PFSK-1 (cell line): ENCODE measurements around the gene UFC1.

Source experiments
- FOXP2 ChIP-seq: optimal IDR thresholded peaks from 2 replicates; pipeline ENCODE3; 2011; ENCODE audit warnings: borderline replicate concordance, control low read depth, inconsistent platforms; ENCODE audit not compliant: insufficient read depth; ENCODE audit errors: extremely low read length, extremely low read depth
- POLR2AphosphoS5 ChIP-seq: IDR thresholded peaks from 2 replicates; pipeline ENCODE4 v1.6.1; 2012; ENCODE audit warnings: low read depth, mild to moderate bottlenecking, control low read depth, low read length, moderate library complexity
- REST ChIP-seq, 2 experiments: IDR thresholded peaks; 2 replicates each; pipeline versions ENCODE4 v1.6.1 to v1.8.0; 2011 to 2012; ENCODE audit warnings: low read depth in 2 of 2, low read length in 2 of 2, control low read depth in 1 of 2, inconsistent platforms in 1 of 2, mild to moderate bottlenecking in 1 of 2, moderate library complexity in 1 of 2; ENCODE audit not compliant: insufficient read depth in 1 of 2
- SIN3A ChIP-seq: IDR thresholded peaks from 2 replicates; pipeline ENCODE4 v1.6.1; 2012; ENCODE audit warnings: mild to moderate bottlenecking, low read length, moderate library complexity, borderline replicate concordance; ENCODE audit not compliant: insufficient read depth
- TAF1 ChIP-seq: IDR thresholded peaks from 2 replicates; pipeline ENCODE4 v1.6.1; 2012; ENCODE audit warnings: low read length, control low read depth, borderline replicate concordance; ENCODE audit not compliant: insufficient read depth

UFC1 gene

GRCh38 chr1:161137881-161138280, 15.9 kb upstream of the UFC1 start:
- no peak for TF ChIP-seq FOXP2
- TF ChIP-seq REST (IDR thresholded peaks at IDR 0.05; ENCODE audit: insufficient read depth in 1 of 2, low read depth in 2 of 2, low read length in 2 of 2), result no peak
- no peak for TF ChIP-seq POLR2AphosphoS5
- no peak for TF ChIP-seq TAF1
- no peak for TF ChIP-seq SIN3A

GRCh38 chr1:161138431-161138830, 15.3 kb upstream of the UFC1 start:
- TF ChIP-seq REST (IDR thresholded peaks at IDR 0.05; ENCODE audit: insufficient read depth in 1 of 2, low read depth in 2 of 2, low read length in 2 of 2) (no peak), TAF1 (no peak), POLR2AphosphoS5 (no peak), SIN3A (no peak), FOXP2 (no peak)

GRCh38 chr1:161139766-161140165, 14.0 kb upstream of the UFC1 start:
- TF ChIP-seq POLR2AphosphoS5, result no peak
- no peak for TF ChIP-seq FOXP2
- TF ChIP-seq TAF1, result no peak
- no peak for TF ChIP-seq SIN3A
- no peak for TF ChIP-seq REST (IDR thresholded peaks at IDR 0.05; ENCODE audit: insufficient read depth in 1 of 2, low read depth in 2 of 2, low read length in 2 of 2)

- TF ChIP-seq POLR2AphosphoS5, result no peak
- TF ChIP-seq SIN3A, result no peak
- no peak for TF ChIP-seq TAF1
- no peak for TF ChIP-seq FOXP2
- no peak for TF ChIP-seq REST (IDR thresholded peaks at IDR 0.05; ENCODE audit: insufficient read depth in 1 of 2, low read depth in 2 of 2, low read length in 2 of 2)
Observed at GRCh38 chr1:161140755-161141400, 12.9 kb upstream of the UFC1 start.
